HepG2 (cell line): ENCODE measurements around the gene PMEL. TPM values are rescaled to one million over a fixed set of nuclear protein-coding genes. Genes with fewer than 3 reads are reported as not detected.

Experiments used
- ADNP ChIP-seq: sonication (generic); formaldehyde crosslinking; IDR thresholded peaks from 2 replicates; pipeline ENCODE4 v1.4.0; 2020; ENCODE audit warnings: missing genetic modification reagents
- AGO1 ChIP-seq: fragments of 200-400 bp; formaldehyde crosslinking; IDR thresholded peaks from 2 replicates; pipeline ENCODE4 v1.6.1; 2017; ENCODE audit warnings: mild to moderate bottlenecking, low read depth, low read length, moderate library complexity; ENCODE audit not compliant: poor library complexity, severe bottlenecking
- CEBPB ChIP-seq: IDR thresholded peaks from 2 replicates; pipeline ENCODE4 v1.6.1; 2011; ENCODE audit warnings: low read depth, low read length, improper control_type of control experiment, borderline replicate concordance
- FOXJ3 ChIP-seq: sonication (generic); formaldehyde crosslinking; IDR thresholded peaks from 2 replicates; pipeline ENCODE4 v1.4.0; 2020; ENCODE audit warnings: missing genetic modification reagents, mild to moderate bottlenecking, borderline replicate concordance
- SMARCC2 ChIP-seq: fragments of 450-650 bp; IDR thresholded peaks from 2 replicates; pipeline ENCODE4 v1.6.1; 2017; ENCODE audit warnings: antibody characterized with exemption, mild to moderate bottlenecking
- SYNCRIP ChIP-seq: fragments of 200-400 bp; formaldehyde crosslinking; IDR thresholded peaks from 2 replicates; pipeline ENCODE4 v1.6.1; 2018; ENCODE audit warnings: mild to moderate bottlenecking, low read depth, low read length; ENCODE audit not compliant: insufficient read depth
- U2AF1 ChIP-seq: fragments of 200-400 bp; formaldehyde crosslinking; optimal IDR thresholded peaks from 2 replicates; pipeline ENCODE3; 2017; ENCODE audit warnings: mild to moderate bottlenecking, low read depth, low read length
- ZNF598 ChIP-seq: sonication (generic); formaldehyde crosslinking; IDR thresholded peaks from 2 replicates; pipeline ENCODE4 v1.5.1; 2020; ENCODE audit warnings: mild to moderate bottlenecking, missing genetic modification reagents, borderline replicate concordance
- ZNF616 ChIP-seq: sonication (generic); formaldehyde crosslinking; IDR thresholded peaks from 2 replicates; pipeline ENCODE4 v1.5.0; 2020; ENCODE audit warnings: low read depth, mild to moderate bottlenecking, missing genetic modification reagents
- ZSCAN12 ChIP-seq: sonication (generic); formaldehyde crosslinking; IDR thresholded peaks from 2 replicates; pipeline ENCODE4 v1.9.0; 2021; ENCODE audit warnings: mild to moderate bottlenecking, missing genetic modification reagents
- polyA plus RNA-seq, 8 experiments: library from polyadenylated mRNA; depleted of rRNA in 3 of 8; stranded (reverse) in 7 of 8; unstranded in 1 of 8; fragments of >200 nt; fragmentation: Illumina TruSeq in 4 of 8; extraction: Trizol in 4 of 8; gene quantifications; 2 replicates each; pipeline versions ENCODE4 v1.2.1 to v1.2.3, GENCODE V29; 2011 to 2016; ENCODE audit warnings: low read depth in 4 of 8, missing spikeins in 1 of 8, mixed read lengths in 1 of 8; ENCODE audit not compliant: insufficient read depth in 1 of 8
- total RNA-seq, 5 experiments: library from RNA; depleted of rRNA; stranded (reverse); fragments of >200 nt; fragmentation: Illumina TruSeq; extraction: Trizol; gene quantifications; 2 replicates each; pipeline ENCODE4 v1.2.3, GENCODE V29; 2016; ENCODE audit warnings: low read depth in 1 of 5
- TF ChIP-seq, protein P1 (sequence below): IDR thresholded peaks from 2 replicates; pipeline ENCODE4 v1.6.1; 2016; ENCODE audit warnings: low read depth, control low read depth
- TF ChIP-seq, protein P2 (sequence below): sonication (generic); formaldehyde crosslinking; IDR thresholded peaks from 2 replicates; pipeline ENCODE4 v1.9.0; 2021; ENCODE audit warnings: missing genetic modification reagents, borderline replicate concordance
- TF ChIP-seq, protein P3 (sequence below): sonication (generic); formaldehyde crosslinking; IDR thresholded peaks from 2 replicates; pipeline ENCODE4 v1.4.0; 2020; ENCODE audit warnings: missing genetic modification reagents
- TF ChIP-seq, protein P4 (sequence below): IDR thresholded peaks from 2 replicates; pipeline ENCODE4 v1.4.0; 2020; ENCODE audit warnings: mild to moderate bottlenecking, missing genetic modification reagents
- TF ChIP-seq, protein P5 (sequence below): IDR thresholded peaks from 2 replicates; pipeline ENCODE4 v1.6.1; 2016; ENCODE audit warnings: low read depth

Gene PMEL
- total and polyA plus RNA-seq, 2 of the 13 experiments (the other 11 are each of a cell fraction or from before 2014, with no cell fraction given): 0.49 to 3.3 TPM

DNA sequence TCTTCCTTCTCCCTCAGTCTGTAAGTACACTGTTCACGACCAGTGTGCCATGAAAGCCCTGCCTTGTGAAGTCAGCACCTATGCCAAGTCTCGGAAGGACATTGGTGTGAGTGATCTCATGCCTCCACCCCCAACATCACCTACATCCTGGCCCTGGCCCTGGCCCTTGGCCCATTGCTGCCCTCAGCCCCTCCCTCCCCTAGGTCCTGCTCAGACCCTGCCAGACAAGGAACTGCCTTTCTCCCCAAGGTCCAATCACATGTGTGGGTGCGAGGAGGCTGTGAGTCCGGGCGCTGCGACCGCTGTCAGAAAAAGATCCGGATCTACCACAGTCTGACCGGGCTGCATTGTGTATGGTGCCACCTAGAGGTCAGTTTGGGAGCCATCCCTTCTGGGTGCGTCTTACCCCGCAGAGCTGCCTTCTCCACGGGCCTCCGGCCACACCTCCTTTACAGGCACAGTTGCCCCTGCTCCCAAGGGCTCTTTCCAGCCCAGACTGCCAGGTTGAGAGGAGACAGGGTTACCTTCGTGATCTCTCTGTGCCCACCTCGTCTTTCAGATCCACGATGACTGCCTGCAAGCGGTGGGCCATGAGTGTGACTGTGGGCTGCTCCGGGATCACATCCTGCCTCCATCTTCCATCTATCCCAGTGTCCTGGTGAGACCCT lies 25.6 kb downstream of the PMEL start (continued):
- TF ChIP-seq SMARCC2 (no peak), AGO1 (no peak), SYNCRIP (no peak), ZSCAN12 (CRISPR knock-in tag) (no peak), CEBPB (no peak), U2AF1 (no peak), FOXJ3 (no peak), ZNF616 (CRISPR knock-in tag) (no peak), ADNP (no peak), ZNF598 (CRISPR knock-in tag) (peak; percentile 81; the same call in 1 of the 2 replicates)
- TF ChIP-seq, protein P1, sequence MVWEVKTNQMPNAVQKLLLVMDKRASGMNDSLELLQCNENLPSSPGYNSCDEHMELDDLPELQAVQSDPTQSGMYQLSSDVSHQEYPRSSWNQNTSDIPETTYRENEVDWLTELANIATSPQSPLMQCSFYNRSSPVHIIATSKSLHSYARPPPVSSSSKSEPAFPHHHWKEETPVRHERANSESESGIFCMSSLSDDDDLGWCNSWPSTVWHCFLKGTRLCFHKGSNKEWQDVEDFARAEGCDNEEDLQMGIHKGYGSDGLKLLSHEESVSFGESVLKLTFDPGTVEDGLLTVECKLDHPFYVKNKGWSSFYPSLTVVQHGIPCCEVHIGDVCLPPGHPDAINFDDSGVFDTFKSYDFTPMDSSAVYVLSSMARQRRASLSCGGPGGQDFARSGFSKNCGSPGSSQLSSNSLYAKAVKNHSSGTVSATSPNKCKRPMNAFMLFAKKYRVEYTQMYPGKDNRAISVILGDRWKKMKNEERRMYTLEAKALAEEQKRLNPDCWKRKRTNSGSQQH: no peak
- TF ChIP-seq, protein P2, sequence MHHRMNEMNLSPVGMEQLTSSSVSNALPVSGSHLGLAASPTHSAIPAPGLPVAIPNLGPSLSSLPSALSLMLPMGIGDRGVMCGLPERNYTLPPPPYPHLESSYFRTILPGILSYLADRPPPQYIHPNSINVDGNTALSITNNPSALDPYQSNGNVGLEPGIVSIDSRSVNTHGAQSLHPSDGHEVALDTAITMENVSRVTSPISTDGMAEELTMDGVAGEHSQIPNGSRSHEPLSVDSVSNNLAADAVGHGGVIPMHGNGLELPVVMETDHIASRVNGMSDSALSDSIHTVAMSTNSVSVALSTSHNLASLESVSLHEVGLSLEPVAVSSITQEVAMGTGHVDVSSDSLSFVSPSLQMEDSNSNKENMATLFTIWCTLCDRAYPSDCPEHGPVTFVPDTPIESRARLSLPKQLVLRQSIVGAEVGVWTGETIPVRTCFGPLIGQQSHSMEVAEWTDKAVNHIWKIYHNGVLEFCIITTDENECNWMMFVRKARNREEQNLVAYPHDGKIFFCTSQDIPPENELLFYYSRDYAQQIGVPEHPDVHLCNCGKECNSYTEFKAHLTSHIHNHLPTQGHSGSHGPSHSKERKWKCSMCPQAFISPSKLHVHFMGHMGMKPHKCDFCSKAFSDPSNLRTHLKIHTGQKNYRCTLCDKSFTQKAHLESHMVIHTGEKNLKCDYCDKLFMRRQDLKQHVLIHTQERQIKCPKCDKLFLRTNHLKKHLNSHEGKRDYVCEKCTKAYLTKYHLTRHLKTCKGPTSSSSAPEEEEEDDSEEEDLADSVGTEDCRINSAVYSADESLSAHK (CRISPR knock-in tag): no peak
- TF ChIP-seq, protein P3, sequence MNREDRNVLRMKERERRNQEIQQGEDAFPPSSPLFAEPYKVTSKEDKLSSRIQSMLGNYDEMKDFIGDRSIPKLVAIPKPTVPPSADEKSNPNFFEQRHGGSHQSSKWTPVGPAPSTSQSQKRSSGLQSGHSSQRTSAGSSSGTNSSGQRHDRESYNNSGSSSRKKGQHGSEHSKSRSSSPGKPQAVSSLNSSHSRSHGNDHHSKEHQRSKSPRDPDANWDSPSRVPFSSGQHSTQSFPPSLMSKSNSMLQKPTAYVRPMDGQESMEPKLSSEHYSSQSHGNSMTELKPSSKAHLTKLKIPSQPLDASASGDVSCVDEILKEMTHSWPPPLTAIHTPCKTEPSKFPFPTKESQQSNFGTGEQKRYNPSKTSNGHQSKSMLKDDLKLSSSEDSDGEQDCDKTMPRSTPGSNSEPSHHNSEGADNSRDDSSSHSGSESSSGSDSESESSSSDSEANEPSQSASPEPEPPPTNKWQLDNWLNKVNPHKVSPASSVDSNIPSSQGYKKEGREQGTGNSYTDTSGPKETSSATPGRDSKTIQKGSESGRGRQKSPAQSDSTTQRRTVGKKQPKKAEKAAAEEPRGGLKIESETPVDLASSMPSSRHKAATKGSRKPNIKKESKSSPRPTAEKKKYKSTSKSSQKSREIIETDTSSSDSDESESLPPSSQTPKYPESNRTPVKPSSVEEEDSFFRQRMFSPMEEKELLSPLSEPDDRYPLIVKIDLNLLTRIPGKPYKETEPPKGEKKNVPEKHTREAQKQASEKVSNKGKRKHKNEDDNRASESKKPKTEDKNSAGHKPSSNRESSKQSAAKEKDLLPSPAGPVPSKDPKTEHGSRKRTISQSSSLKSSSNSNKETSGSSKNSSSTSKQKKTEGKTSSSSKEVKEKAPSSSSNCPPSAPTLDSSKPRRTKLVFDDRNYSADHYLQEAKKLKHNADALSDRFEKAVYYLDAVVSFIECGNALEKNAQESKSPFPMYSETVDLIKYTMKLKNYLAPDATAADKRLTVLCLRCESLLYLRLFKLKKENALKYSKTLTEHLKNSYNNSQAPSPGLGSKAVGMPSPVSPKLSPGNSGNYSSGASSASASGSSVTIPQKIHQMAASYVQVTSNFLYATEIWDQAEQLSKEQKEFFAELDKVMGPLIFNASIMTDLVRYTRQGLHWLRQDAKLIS: no peak
- TF ChIP-seq, protein P4, sequence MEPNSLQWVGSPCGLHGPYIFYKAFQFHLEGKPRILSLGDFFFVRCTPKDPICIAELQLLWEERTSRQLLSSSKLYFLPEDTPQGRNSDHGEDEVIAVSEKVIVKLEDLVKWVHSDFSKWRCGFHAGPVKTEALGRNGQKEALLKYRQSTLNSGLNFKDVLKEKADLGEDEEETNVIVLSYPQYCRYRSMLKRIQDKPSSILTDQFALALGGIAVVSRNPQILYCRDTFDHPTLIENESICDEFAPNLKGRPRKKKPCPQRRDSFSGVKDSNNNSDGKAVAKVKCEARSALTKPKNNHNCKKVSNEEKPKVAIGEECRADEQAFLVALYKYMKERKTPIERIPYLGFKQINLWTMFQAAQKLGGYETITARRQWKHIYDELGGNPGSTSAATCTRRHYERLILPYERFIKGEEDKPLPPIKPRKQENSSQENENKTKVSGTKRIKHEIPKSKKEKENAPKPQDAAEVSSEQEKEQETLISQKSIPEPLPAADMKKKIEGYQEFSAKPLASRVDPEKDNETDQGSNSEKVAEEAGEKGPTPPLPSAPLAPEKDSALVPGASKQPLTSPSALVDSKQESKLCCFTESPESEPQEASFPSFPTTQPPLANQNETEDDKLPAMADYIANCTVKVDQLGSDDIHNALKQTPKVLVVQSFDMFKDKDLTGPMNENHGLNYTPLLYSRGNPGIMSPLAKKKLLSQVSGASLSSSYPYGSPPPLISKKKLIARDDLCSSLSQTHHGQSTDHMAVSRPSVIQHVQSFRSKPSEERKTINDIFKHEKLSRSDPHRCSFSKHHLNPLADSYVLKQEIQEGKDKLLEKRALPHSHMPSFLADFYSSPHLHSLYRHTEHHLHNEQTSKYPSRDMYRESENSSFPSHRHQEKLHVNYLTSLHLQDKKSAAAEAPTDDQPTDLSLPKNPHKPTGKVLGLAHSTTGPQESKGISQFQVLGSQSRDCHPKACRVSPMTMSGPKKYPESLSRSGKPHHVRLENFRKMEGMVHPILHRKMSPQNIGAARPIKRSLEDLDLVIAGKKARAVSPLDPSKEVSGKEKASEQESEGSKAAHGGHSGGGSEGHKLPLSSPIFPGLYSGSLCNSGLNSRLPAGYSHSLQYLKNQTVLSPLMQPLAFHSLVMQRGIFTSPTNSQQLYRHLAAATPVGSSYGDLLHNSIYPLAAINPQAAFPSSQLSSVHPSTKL (CRISPR knock-in tag): 0 out of 2 replicates have a peak, but pooled peaks have one; percentile 14
- TF ChIP-seq, protein P5, sequence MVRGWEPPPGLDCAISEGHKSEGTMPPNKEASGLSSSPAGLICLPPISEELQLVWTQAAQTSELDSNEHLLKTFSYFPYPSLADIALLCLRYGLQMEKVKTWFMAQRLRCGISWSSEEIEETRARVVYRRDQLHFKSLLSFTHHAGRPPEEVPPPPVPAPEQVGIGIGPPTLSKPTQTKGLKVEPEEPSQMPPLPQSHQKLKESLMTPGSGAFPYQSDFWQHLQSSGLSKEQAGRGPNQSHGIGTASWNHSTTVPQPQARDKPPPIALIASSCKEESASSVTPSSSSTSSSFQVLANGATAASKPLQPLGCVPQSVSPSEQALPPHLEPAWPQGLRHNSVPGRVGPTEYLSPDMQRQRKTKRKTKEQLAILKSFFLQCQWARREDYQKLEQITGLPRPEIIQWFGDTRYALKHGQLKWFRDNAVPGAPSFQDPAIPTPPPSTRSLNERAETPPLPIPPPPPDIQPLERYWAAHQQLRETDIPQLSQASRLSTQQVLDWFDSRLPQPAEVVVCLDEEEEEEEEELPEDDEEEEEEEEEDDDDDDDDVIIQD (CRISPR knock-in tag): no peak
